ENCODE results near the gene MCUB.

GRCh38 chr4:109560687-109561461, 828 bp downstream of the MCUB start:
- TF ChIP-seq CTCF (IDR thresholded peaks at IDR 0.05; ENCODE audit: low read depth, low read length, missing input control) (no peak), REST (IDR thresholded peaks at IDR 0.05) (no peak), YY1 (IDR thresholded peaks at IDR 0.05) (peak; percentile 11), ZBTB33 (IDR thresholded peaks at IDR 0.05) (no peak)
